ENCODE results near the gene CYTH2. TPM values are rescaled to one million over a fixed set of nuclear protein-coding genes. Genes with fewer than 3 reads are reported as not detected.

CYTH2 gene
- total and polyA plus RNA-seq, 9 of the 15 experiments (the other 6 are each of a cell fraction or from before 2014, with no cell fraction given), result 1.8 to 45.2 (median 23.8) TPM

DNA sequence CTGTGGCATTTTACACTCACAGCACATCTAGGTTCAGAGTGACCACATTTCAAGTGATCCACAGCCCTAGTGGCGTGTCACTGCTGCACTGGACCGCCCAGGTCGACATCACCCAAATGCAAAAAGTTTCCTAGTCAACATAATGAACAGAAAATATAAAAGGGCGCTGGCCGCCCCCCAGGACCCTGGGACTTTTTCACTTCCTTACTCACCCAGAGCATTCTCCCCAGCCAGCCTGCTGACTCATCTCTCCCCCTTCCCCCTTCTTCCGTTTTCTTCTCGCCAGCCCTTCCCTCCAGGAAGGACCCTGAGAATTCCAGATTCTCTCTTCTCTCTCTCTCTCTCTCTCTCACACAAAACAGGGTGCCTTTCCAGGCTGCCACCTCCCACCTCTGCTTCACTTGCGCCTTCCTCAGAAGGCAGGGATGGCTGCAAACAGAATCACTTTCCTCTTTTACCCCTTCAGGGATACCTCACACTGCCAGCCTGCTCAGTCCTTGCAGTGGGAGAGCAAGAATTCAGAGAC is 44.4 kb upstream of the CYTH2 start:
- no peaks in the 10 kb centered on the region for H3K79me2 ChIP-seq (ENCODE audit: control insufficient read depth, insufficient read depth, low read length)
- H2AFZ ChIP-seq (ENCODE audit: low read depth, low read length), result peak overlapping the region; percentile 88
- FAIRE-seq, result peak; percentile 73
- no peaks in the 10 kb centered on the region for H3K9me1 ChIP-seq (ENCODE audit: control insufficient read depth, insufficient read depth, low read length)
- no peaks in the 10 kb centered on the region for H3K27me3 ChIP-seq (ENCODE audit: control insufficient read depth in 2 of 2, insufficient read depth in 2 of 2, low read length in 2 of 2)
- H3K27ac ChIP-seq (ENCODE audit: extremely low read depth, low read depth, low read length), result peak overlapping the region; percentile 96
- 16% methylated on average over 8 of the region's 8 CpGs for WGBS (ENCODE audit: insufficient coverage, low coverage, missing lambda C conversion rate)
- ATAC-seq, result peak; percentile 92
- H3K9ac ChIP-seq (ENCODE audit: insufficient read depth in 1 of 2, low read depth in 2 of 2, low read length in 2 of 2), result peak overlapping the region; percentile 58 to 85; a peak in 3 of 4 replicates
- H3K4me2 ChIP-seq (ENCODE audit: insufficient read depth, low read length), result peak overlapping the region; percentile 69
- intact Hi-C loops (cut with micrococcal nuclease), result no loop called here
- no TSS peak for BruUV-seq (replicated peaks)
- no peaks in the 10 kb centered on the region for H3K9me3 ChIP-seq (replicated peaks; ENCODE audit: control insufficient read depth, insufficient read depth, low read depth, low read length)
- peaks cover 65% of the 10 kb centered on the region; the same call in 2 of the 3 replicates for H3K36me3 ChIP-seq (ENCODE audit: control insufficient read depth, insufficient read depth, low read length)
- peak; percentile 57 to 75 (median 66) for DNase-seq (ENCODE audit: extremely low read depth in 1 of 4, low spot score in 3 of 4)
- H3K4me1 ChIP-seq (replicated peaks in 1 of 2; ENCODE audit: control insufficient read depth in 2 of 2, insufficient read depth in 2 of 2, low read length in 2 of 2), result peaks cover 8 to 16% of the 10 kb centered on the region in 2 experiments
- H4K20me1 ChIP-seq (replicated peaks; ENCODE audit: control insufficient read depth, insufficient read depth, low read length), result no peaks in the 10 kb centered on the region
- H3K4me3 ChIP-seq, result no peak overlapping the region
- POLR2A ChIA-PET, result no interaction called here
- CTCF ChIA-PET (ENCODE audit: low intra/inter-chr PET ratio), result no interaction called here
- in situ Hi-C loops (cut with MboI), result no loop called here
- TF ChIP-seq MTA3 (IDR thresholded peaks at IDR 0.05; ENCODE audit: borderline replicate concordance), result 0 out of 2 replicates have a peak, but pooled peaks have one; percentile 35
- TF ChIP-seq ETV5 (CRISPR knock-in tag; IDR thresholded peaks at IDR 0.05; ENCODE audit: low read depth), result peak; percentile 36; the same call in 1 of the 2 replicates
- peak; percentile 37 for TF ChIP-seq ASH1L (IDR thresholded peaks at IDR 0.05; ENCODE audit: borderline replicate concordance, low read depth, partially characterized antibody)
- TF ChIP-seq ZBTB17 (CRISPR knock-in tag; IDR thresholded peaks at IDR 0.05), result no peak
- peak in 1 of 2 experiments; percentile 8; a peak in 1 of 4 replicates for TF ChIP-seq RCOR1 (IDR thresholded peaks at IDR 0.05; ENCODE audit: borderline replicate concordance in 1 of 2, low read depth in 2 of 2, low read length in 2 of 2)
- TF ChIP-seq SPI1 (IDR thresholded peaks at IDR 0.05; ENCODE audit: borderline replicate concordance, low read depth, low read length), result peak; percentile 82
- TF ChIP-seq THRB (CRISPR knock-in tag; conservative IDR thresholded peaks at IDR 0.05), result no peak
- TF ChIP-seq PHF20 (IDR thresholded peaks at IDR 0.05; ENCODE audit: partially characterized antibody), result peak; percentile 51
- peak; percentile 28; the same call in 1 of the 2 replicates for TF ChIP-seq POLR2A (conservative IDR thresholded peaks at IDR 0.05)
- no peak for TF ChIP-seq PCBP1 (IDR thresholded peaks at IDR 0.05; ENCODE audit: low read depth, low read length, poor library complexity, severe bottlenecking)
- TF ChIP-seq ZNF140 (CRISPR knock-in tag; IDR thresholded peaks at IDR 0.05), result no peak

Measured in K562 (cell line).